WTC11 (cell line): ENCODE data around the gene CD44.

ENCODE experiments used
- ATF2 ChIP-seq: sonication (generic); formaldehyde crosslinking; IDR thresholded peaks from 2 replicates; pipeline ENCODE4 v1.8.1; 2022; ENCODE audit warnings: low read depth, missing genetic modification reagents, borderline replicate concordance
- CREB1 ChIP-seq: sonication (generic); formaldehyde crosslinking; IDR thresholded peaks from 2 replicates; pipeline ENCODE4 v1.8.0; 2023; ENCODE audit warnings: mild to moderate bottlenecking, missing genetic modification reagents
- CTCF ChIP-seq: fragments of 200-600 bp; IDR thresholded peaks from 2 replicates; pipeline ENCODE4 v1.8.0; 2022; ENCODE audit warnings: antibody characterized with exemption
- FOXP4 ChIP-seq: sonication (generic); formaldehyde crosslinking; IDR thresholded peaks from 2 replicates; pipeline ENCODE4 v1.8.0; 2022; ENCODE audit warnings: mild to moderate bottlenecking, missing genetic modification reagents
- NR3C1 ChIP-seq: sonication (generic); formaldehyde crosslinking; conservative IDR thresholded peaks from 2 replicates; pipeline ENCODE4 v1.8.1; 2023; ENCODE audit warnings: low read depth, mild to moderate bottlenecking, missing genetic modification reagents
- USF2 ChIP-seq: sonication (generic); formaldehyde crosslinking; IDR thresholded peaks from 2 replicates; pipeline ENCODE4 v1.8.1; 2023; ENCODE audit warnings: mild to moderate bottlenecking, missing genetic modification reagents, moderate library complexity
- ZNF232 ChIP-seq: sonication (generic); formaldehyde crosslinking; IDR thresholded peaks from 2 replicates; pipeline ENCODE4 v1.8.0; 2022; ENCODE audit warnings: mild to moderate bottlenecking, missing genetic modification reagents
- ZNF512 ChIP-seq: sonication (generic); formaldehyde crosslinking; IDR thresholded peaks from 2 replicates; pipeline ENCODE4 v1.8.1; 2022; ENCODE audit warnings: missing genetic modification reagents, borderline replicate concordance

GRCh38 chr11:35231076-35231860 is 92.3 kb downstream of the CD44 start:
- no peak for TF ChIP-seq ZNF512 (CRISPR knock-in tag)
- no peak for TF ChIP-seq CTCF
- no peak for TF ChIP-seq CREB1 (CRISPR knock-in tag)
- no peak for TF ChIP-seq USF2
- TF ChIP-seq ZNF232 (CRISPR knock-in tag): no peak
- no peak for TF ChIP-seq NR3C1 (CRISPR knock-in tag)
- TF ChIP-seq FOXP4: no peak
- TF ChIP-seq ATF2 (CRISPR knock-in tag): no peak
